HG03135 (cell line): ENCODE measurements around the gene NT5DC3.
"Not testable (repeated sequence)": the region's sequence is repeated elsewhere in the genome, so short reads cannot be mapped to it uniquely, and the experiment has no call there.

Experiments used
- ATAC-seq: cut with Tn5 transposase; IDR thresholded peaks from one replicate; pipeline ENCODE4 v1.9.1; 2021; ENCODE audit warnings: mild to moderate bottlenecking, moderate library complexity; ENCODE audit not compliant: unreplicated experiment

Gene NT5DC3

DNA sequence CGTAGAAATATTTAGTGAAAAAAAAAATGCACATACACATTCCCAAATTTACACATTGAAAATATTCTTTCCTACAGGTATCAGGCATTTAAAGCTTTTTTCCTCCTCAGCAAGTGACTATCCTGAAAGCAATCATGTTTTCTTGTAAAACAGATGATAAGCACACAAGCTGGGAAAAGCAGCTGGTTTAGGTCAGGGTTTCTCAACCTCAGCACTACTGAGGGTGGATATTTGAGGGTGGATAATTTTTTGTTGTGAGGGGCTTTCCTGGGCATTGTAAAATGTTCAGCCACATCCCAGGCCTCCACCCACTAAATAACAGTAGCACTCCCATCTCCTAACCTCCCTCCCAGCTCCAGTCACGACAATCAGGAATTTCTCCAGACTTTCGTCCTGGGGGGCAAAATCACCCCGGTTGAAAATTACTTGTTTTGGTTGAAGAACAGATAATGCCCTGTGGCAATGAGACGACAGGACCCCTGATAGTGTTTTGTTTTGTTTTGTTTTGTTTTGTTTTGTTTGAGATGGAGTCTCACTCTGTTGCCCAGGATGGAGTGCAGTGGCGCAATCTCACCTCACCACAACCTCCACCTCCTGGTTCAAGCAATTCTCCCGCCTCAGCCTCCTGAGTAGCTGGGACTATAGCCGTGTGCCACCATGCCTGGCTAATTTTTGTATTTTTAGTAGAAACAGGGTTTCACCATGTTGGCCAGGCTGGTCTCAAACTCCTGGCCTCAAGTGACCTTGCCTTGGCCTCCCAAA lies 15.0 kb upstream of the NT5DC3 start:
- no peak for ATAC-seq

DNA sequence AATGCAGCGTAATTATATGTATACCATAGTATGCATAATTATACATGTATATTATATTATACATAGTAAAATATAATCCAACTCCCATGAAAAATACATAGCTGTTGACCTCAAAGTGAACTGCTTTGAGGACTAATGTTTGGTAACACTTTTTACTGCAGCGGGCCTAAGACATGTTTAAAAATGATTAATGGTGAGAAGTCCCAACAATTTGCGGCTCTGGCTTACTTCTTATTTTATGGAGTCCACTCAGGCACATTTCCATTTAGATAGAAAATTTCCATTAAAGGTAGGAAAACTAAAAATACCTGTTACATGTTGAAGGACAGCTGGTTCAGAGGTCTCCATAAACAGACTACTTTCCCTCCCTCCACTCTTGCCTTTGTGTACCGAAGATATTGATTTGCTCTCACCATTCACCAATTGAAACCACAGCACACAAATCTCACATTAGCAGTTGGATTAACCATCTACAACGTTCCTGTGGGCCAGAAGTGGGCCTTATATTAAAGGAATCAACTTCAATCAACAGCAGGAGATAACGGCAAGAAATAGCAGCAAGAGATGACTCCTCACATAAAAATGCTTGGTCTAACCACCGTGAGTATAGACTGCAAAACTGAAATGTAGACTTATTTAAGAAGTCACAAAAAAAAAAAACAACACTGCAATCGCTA lies 14.1 kb upstream of the NT5DC3 start:
- no peak for ATAC-seq

DNA sequence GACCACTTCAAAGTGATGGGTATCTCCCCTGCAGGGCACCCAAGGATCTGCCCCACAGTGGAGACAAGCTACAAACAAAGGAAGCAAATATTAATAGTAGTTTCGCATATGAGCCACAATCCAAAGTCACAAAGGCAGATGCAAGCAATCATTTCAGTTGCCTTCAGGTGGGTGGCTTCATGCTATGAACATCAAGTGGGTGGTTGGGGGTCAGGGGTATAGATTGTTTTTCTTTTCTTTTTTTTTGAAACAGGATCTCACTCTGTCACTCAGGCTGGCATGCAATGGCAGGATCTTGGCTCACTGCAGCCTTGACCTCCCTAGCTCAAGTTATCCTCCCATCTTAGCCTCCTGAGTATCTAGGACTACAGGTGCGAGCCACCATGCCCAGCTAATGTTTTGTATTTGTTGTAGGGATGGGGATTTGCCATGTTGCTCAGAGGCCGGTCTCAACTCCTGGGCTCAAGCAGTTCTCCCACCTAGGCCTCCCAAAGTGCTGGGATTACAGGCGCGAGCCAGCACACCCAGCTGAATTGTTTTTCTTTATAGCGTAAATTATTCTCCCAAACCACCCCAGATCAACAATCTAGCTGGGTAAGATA lies 13.4 kb upstream of the NT5DC3 start:
- ATAC-seq = no peak

DNA sequence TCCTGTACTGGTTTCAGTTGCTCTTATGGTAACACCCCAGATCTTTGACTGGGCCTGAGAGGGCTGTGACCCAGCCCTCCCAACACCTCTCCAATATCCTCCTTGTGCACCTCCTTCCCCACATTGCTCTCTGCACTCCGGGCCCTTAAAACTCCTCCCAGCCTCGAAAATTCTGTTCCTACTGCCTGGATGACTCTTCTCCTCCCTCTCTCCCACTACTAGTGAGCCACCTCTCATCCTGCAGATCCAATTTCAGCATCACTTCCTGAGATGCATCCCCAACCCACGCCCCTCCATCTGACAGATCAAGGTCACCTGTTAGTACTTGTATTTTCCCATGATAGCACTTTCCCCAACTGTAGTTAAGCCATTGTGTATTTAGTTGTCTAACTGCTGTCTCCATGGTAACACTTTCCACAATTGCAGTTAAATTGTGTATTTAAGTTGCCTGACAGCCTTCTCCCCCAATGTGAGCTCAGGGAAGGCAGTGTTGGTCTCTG lies 11.5 kb upstream of the NT5DC3 start:
- ATAC-seq = no peak

DNA sequence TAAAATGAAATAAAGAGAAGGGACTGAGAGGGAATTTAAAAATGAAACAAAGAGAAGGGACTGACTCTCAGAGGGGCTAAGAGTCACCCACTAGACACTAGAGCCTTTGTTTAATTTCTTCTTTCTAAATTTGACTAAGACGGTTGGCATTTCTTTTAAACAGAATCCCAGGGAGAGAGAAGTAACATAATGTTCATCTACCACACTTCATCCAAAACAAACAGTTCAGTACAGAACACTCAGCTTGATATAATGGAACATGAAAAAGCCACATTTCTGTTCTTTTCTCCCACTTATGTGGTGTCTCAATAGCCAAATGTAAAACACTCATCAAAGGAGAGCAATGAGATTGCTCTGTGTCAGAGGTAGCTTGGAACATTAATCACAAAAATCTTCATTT lies 10.1 kb upstream of the NT5DC3 start:
- ATAC-seq = no peak

DNA sequence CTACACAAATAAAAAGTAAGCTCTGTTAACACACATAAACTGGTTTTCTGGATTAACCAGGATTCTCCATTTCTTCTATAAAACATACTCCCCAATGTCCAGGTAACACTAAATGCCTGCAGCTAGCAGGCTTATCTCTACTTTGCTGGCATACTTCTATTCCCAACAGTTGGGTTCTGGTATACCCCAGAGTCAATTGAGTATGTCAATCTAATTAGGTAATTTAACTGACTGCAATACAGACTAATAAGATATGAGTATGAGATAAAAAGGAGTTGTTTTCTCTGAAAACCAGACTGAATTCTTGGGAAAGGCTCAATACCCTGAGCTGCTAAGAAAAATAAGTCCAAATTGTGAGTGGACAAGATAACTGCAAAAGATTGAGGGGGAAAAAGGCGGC lies 9.4 kb upstream of the NT5DC3 start:
- no peak for ATAC-seq

DNA sequence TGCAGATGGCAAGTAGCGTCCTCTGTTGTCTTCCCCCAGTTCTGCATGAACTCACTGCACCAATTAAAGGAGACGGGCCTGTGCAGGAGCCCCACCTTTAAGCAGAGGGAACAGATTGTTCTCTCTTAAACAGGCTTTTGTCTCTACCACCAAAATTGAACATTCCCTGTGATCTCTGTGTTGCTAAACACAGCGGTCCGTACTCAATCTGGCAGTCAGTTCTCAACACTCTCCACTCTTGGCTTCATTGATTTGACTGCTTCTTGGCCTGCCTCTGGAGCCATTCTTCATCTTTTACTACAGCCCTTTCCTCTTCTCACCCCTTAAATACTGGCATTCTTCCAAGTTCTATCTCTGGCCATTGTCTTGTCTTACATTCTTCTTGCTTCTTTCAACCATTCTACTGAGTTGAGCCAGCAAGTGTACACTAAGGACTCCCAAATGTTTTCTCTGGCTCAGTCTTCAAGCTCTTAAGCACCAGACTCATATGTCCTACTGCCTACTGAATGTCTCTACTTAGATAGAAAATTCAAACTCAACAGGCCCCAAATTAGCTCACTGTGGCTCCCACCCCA lies 8.0 kb upstream of the NT5DC3 start:
- ATAC-seq = no peak

DNA sequence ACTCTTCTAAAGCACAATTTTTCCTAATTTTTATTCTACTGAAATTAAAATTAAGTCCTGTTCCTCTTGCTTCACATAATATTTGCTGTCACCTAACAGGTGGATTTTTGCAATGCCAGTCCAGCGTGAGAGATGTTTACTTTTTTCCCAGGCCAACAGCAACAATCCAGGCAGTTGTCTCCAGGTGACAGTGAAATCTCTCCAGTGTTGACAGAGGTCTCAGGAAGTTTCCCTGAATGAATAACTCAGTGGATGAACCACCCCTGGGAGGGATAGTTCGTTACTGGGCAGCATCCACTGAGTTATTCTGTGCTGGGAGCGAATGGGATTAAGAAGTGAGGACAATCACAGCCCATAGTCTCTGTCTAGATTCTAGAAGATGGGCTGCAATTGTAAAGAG lies 7.1 kb upstream of the NT5DC3 start:
- ATAC-seq = no peak

DNA sequence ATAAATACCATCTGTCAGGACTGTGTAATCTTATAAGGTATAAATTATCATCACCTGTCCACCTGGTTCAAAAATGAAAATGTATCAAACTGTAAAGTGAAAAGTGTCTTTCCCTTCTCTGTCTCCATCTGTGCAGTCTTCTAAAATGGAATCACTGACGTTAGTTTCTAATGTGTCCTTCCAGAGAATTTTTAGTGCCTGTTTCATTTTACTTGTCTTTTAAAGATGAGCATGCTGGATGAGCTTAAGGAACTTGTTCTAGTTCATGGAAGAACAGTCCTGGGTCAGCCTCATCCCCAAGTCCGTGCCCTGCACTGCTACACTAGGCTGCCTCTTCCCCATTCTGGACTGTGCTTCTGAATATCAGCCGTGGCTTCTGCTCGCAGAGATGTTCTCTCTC lies 5.4 kb upstream of the NT5DC3 start:
- ATAC-seq = no peak

DNA sequence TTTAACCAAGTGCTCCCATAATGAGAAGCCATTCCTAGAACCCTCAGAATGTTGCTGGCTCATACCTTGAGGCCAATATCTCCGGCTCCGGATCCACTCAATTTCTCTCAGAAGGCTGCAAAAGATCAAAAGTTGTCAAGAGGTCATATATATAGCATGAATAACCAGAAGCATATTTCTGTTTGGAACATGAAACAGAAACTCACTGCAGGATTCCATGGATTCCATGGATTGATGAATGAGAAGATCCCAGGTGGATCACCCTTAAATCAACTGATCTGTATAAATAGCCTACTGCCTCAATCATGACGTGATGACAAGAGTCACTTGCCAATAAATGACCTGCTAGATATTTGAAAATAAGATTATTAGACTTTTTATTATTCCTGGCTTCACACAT lies 3.3 kb upstream of the NT5DC3 start:
- ATAC-seq = no peak

DNA sequence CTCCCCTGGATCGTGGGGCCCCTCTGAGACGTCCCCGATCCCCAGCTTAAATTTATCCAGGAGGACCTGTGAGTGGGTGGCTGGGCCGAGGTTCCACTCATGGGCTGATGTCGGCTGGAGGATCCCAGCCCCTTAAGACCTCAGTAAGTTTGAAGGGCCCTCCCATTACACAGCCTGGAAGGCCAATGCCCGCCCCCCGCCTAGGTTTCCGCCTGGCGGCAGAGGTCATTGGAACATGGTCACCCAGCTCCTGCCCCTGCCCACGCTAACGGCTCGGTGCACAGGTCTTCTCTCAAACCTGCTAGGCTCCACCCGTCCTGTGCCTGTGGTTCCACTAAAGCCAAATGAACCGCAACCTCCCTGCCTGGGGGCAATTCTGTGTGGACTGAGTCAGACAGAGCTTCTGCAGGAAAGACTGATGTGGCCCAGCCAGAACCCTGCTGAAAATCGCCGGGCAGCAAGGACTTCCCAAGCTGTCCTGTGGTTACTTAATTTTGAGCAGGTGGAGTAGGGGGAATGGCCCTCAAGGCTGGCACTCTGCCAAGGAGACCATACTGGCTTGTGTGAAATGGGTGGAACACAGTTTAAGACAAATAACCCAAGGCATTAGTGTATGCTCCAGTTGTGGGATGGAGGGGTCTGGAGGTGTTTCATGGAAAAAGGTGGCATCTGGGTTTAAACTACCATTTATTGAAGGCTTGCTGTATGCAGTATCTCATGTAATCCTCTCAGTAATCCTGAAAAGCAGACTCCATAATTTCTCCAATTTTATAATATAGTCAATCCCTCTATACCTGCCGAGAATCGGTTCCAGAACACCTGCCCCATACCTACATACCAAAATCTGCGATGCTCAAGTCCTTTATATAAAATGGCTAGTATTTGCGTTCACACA lies 903 bp upstream of the NT5DC3 start:
- peak; percentile 4 for ATAC-seq

DNA sequence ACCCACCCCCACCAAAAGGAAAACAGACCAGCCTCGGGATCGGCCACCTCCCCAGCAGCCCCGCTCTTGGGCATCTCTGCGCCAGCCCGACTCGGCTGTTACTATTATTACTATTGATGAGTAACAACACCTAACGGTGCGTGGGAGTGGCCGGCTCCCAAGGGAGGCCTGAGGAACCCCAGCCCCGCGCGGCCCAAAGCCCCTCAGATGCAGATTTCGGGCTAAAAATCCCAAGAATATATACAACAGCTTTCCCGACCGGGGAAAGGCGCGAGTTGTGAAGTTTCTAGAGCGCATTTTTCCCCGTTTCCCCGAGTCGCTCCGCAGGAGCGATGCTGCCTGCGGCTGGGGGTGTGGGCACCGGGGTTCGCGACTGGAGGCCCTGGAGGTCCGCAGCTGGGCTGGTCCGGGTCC lies 565 bp downstream of the NT5DC3 start:
- peak; percentile 29 for ATAC-seq

DNA sequence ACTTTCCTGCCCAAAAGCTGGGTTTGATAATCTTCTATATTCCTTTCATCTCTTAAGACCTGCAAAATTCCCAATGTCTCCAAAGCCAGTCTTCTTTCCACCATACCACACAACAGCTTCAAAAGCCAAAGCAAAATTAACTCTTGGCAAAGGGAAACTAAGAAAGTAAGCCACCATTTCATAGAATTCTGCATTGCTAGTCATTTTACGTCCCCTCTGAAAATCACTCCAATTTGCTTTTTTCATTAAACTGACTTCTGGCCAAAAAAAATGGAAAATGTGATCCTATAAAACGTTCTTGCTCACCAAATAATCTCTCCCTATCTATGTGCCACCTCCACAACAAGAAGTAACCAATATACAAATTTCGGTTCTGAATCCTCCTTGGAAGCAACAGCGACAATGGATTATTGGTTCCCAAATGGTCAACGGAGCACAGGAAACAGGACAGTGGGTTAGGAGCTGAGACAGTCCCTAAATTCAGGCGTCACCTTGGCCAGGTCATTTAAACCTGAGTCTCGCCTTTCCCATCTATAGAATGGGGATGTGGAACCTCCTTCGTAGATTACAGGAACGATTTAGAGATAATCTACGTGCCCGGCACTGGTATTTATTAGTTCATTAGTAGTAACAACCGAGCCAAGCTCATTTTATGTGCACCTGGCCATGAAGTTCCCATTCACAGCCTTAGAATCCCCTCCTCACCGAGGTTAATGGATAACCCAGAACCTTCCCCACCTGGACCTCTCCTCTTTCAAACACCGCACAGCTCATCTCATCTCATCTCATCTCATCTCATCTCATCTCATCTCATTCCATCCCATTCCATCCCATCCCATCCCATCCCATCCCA lies 1.2 kb downstream of the NT5DC3 start:
- no peak for ATAC-seq

DNA sequence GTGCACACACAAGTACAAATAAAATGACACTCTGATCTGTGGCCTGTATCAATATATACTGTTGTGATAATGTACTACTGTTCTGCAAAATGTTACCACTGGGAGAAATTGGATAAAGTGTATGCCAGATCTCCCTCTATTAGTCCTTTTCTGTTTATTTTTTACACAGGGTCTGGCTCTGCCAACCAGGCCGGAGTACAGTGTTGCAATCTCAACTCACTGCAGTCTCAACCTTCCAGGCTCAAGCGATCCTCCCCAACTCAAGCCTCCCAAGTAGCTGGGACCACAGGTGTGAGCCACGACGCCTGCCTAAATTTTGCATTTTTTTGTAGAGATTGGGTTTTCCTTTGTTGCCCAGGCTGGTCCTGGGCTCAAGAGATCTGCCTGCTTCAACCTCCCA lies 1.9 kb downstream of the NT5DC3 start:
- no peak for ATAC-seq

DNA sequence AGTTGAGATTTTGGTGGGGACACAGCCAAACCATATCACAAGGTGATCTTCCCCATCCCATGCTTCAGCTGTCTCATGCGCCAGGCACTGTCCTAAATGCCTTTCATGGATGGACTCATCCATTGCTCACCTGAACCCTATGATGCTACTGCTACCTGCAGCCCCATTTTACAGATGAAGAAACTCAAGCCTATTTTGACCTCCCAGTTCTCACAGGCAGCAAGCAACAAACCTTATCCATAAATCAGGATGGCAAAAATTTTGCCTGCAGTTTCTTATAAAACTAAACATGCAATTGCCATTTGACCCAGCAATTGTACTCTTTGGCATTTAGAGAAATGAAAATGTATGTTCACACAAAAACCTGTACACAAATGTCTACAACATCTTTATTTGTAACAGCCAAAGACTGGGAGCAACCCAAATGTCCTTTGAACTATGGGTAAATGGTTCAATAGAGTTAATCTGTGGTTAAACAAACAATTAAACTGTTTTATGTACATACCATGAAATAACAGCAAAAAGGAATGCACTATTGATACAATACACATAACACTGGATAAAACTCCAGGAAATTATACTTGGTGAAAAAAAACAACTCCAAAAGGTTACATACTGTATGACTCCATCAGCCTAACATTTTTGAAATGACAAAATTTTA lies 2.6 kb downstream of the NT5DC3 start:
- no peak for ATAC-seq

DNA sequence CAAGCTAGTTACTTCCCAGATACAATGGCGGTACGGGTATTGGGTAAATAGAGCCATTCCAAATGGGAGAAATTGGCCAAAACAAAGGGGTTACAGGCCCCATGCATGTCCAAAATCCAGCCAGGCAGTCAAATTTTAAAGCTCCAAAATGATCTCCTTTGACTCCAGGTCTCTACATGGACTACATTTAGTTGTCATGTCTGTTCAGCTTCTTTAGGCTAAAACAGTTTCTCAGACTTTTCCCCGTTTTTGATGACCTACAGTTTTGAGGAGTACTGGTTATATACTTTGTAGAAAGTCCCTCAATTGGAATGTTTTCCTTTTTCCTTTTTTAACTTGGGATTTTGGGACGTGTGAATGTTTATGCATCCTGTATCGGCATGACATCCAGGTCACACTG lies 4.7 kb downstream of the NT5DC3 start:
- no peak for ATAC-seq

DNA sequence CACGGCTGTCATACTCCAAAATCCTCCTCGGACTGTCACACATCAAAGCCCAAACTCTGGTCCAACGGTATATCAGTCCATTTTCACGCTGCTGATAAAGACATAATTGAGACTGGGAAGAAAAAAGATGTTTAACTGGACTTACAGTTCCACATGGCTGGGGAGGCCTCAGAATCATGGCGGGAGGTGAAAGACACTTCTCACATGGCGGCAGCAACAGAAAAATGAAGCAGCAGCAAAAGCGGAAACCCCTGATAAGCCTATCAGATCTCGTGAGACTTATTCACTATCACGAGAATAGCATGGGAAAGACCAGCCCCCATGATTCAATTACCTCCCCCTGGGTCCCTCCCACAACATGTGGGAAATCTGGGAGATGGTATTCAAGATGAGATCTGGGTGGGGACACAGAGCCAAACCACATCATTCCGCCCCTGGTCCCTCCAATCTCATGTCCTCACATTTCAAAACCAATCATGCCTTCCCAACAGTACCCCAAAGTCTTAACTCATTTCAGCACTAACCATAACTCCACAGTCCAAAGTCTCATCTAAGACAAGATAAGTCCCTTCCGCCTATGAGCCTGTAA lies 5.2 kb downstream of the NT5DC3 start:
- ATAC-seq = not testable (repeated sequence)

DNA sequence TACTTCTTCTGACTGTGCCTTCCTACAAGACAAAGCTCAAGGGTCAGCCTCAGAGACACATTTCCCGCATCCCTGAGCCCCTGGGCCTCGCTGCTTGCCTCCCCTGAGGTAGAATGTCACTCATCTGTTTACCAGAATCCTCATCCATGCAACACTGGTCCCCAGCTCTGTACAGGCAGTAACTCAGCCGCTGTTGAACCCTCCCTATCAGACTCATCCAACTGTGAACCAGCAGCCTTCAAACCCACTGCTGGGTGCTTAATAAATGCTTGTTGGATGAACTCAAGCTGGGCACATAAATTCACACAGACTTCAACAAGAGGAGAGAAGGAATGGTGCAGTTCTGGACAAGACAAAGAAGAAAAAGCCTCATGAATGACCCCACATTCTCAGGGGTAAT lies 6.1 kb downstream of the NT5DC3 start:
- no peak for ATAC-seq

DNA sequence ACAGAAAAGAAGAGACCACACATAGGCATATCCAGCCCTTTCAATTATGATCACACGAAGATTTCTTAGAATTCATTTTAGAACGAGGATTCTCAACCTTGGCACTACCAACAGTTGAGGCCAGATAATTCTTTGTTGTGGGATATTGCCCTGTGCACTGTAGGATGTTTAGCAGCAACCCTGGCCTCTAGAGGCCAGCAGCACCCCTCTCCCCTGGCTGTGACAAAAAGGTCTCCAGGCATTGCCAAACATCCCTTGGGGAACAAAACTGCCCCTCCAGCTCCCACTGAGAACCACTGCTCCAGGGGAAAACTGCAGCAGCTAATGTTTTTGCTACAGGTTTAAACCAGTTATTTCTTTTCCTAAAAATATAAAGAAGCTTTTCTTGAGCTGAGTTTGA lies 7.1 kb downstream of the NT5DC3 start:
- ATAC-seq = no peak
